HepG2 (cell line): ENCODE data around the gene ISLR.

ENCODE experiments used
- CTCF ChIP-seq: sonication (generic); formaldehyde crosslinking; IDR thresholded peaks from 2 replicates; pipeline ENCODE4 v1.5.0; 2020; ENCODE audit warnings: mild to moderate bottlenecking, missing genetic modification reagents, moderate library complexity
- SMAD1 ChIP-seq: sonication (generic); formaldehyde crosslinking; IDR thresholded peaks from 2 replicates; pipeline ENCODE4 v1.4.0; 2020; ENCODE audit warnings: missing genetic modification reagents, low read depth, mild to moderate bottlenecking, borderline replicate concordance
- ZNF431 ChIP-seq: sonication (generic); formaldehyde crosslinking; IDR thresholded peaks from 2 replicates; pipeline ENCODE4 v1.9.0; 2022; ENCODE audit warnings: missing genetic modification reagents, low read depth, mild to moderate bottlenecking, borderline replicate concordance
- ZNF614 ChIP-seq: IDR thresholded peaks from 2 replicates; pipeline ENCODE4 v1.6.1; 2018; ENCODE audit warnings: missing biosample characterization, missing genetic modification reagents, inconsistent platforms, borderline replicate concordance

- TF ChIP-seq SMAD1 (no peak), CTCF (CRISPR knock-in tag) (no peak), ZNF614 (CRISPR knock-in tag) (no peak), ZNF431 (no peak)
These were observed 48.8 kb upstream of the ISLR start for GRCh38 chr15:74124759-74125158.
